Endothelial cell of umbilical vein (primary cell): ENCODE measurements around the gene KRT26. TPM values are rescaled to one million over a fixed set of nuclear protein-coding genes. Genes with fewer than 3 reads are reported as not detected.

ENCODE experiments used
- BruUV-seq: library from RNA; stranded (reverse); fragments of 400-500 nt; replicated peaks from 2 replicates; lab custom pipeline; 2021; lab: Mats Ljungman, UMichigan
- CTCF ChIA-PET: fragments of 300-600, 350-600 bp; sonication (Branson Sonifier 250); formaldehyde crosslinking; loops from one replicate; lab custom pipeline; 2021; ENCODE audit warnings: antibody characterized with exemption, inconsistent platforms; lab: Charles Lee
- POLR2A ChIA-PET: fragments of 300-600, 350-600 bp; sonication (Branson Sonifier 250); formaldehyde crosslinking; loops from one replicate; lab custom pipeline; 2021; ENCODE audit warnings: antibody characterized with exemption, inconsistent platforms; lab: Charles Lee
- DNase-seq: peaks from one replicate; pipeline ENCODE4 v3.0.0-alpha.2; 2011; ENCODE audit warnings: low read depth, low spot score
- FAIRE-seq: peaks from 2 replicates; lab custom pipeline; 2011; peaks lifted over from hg19 to GRCh38; lab: Jason Lieb, UNC
- H2AFZ ChIP-seq: 2 replicates; pipeline ENCODE4 v1.6.0; 2012; ENCODE audit warnings: low read depth, low read length, control low read depth, inconsistent platforms
- H3K27ac ChIP-seq: 2 replicates; pipeline ENCODE4 v1.5.1; 2011; ENCODE audit warnings: low read depth, mild to moderate bottlenecking, control low read depth, low read length, moderate library complexity; ENCODE audit not compliant: insufficient read depth
- H3K27me3 ChIP-seq, 2 experiments: 2 replicates each; pipeline versions ENCODE4 v1.6.0 to v1.6.1; 2011; ENCODE audit warnings: low read length in 2 of 2, mixed read lengths in 1 of 2; ENCODE audit not compliant: control insufficient read depth in 2 of 2, insufficient read depth in 2 of 2
- H3K36me3 ChIP-seq, 2 experiments: 2 replicates in 1 of 2; 3 replicates in 1 of 2; pipeline ENCODE4 v1.5.1; 2011; ENCODE audit warnings: low read length in 2 of 2, mild to moderate bottlenecking in 1 of 2, moderate library complexity in 1 of 2; ENCODE audit not compliant: control insufficient read depth in 2 of 2, insufficient read depth in 2 of 2; ENCODE audit errors: extremely low read depth in 1 of 2
- H3K4me1 ChIP-seq: 3 replicates; pipeline ENCODE4 v1.5.1; 2011; ENCODE audit warnings: mild to moderate bottlenecking, low read length; ENCODE audit not compliant: control insufficient read depth, insufficient read depth; ENCODE audit errors: extremely low read depth
- H3K4me2 ChIP-seq: 2 replicates; pipeline ENCODE4 v1.6.1; 2011; ENCODE audit warnings: low read length, control low read depth, mixed read lengths; ENCODE audit not compliant: insufficient read depth
- H3K4me3 ChIP-seq, 3 experiments: fragments of 200-600 bp in 1 of 3; sonication (generic), shearing (Covaris generic) in 1 of 3; replicated peaks in 1 of 3; 2 replicates each; pipeline ENCODE4 v1.5.1; 2011 to 2016; ENCODE audit warnings: control low read depth in 3 of 3, low read length in 3 of 3, mild to moderate bottlenecking in 2 of 3, inconsistent platforms in 1 of 3, low read depth in 1 of 3, moderate library complexity in 1 of 3; ENCODE audit not compliant: insufficient read depth in 1 of 3
- H3K79me2 ChIP-seq: 2 replicates; pipeline ENCODE4 v1.6.0; 2012; ENCODE audit warnings: low read length, inconsistent platforms; ENCODE audit not compliant: control insufficient read depth, insufficient read depth
- H3K9ac ChIP-seq: replicated peaks from 2 replicates; pipeline ENCODE3; 2011; ENCODE audit warnings: low read length, control low read depth; ENCODE audit not compliant: insufficient read depth; ENCODE audit errors: extremely low read depth
- H3K9me1 ChIP-seq: replicated peaks from 3 replicates; pipeline ENCODE4 v1.6.0; 2011; ENCODE audit warnings: mild to moderate bottlenecking, low read length; ENCODE audit not compliant: control insufficient read depth, insufficient read depth; ENCODE audit errors: extremely low read depth
- H3K9me3 ChIP-seq: replicated peaks from 2 replicates; pipeline ENCODE4 v1.5.1; 2012; ENCODE audit warnings: low read length, inconsistent platforms; ENCODE audit not compliant: control insufficient read depth, insufficient read depth
- H4K20me1 ChIP-seq: replicated peaks from 2 replicates; pipeline ENCODE3; 2011; ENCODE audit warnings: mild to moderate bottlenecking, low read length; ENCODE audit not compliant: control insufficient read depth, insufficient read depth; ENCODE audit errors: extremely low read depth
- EZH2 ChIP-seq: IDR thresholded peaks from 2 replicates; pipeline ENCODE4 v1.6.1; 2012; ENCODE audit warnings: borderline replicate concordance, low read depth, mild to moderate bottlenecking, moderate library complexity, low read length, inconsistent platforms; ENCODE audit not compliant: severe bottlenecking
- FOS ChIP-seq: IDR thresholded peaks from 2 replicates; pipeline ENCODE4 v1.6.1; 2011; ENCODE audit warnings: mild to moderate bottlenecking, low read length, moderate library complexity, borderline replicate concordance; ENCODE audit not compliant: insufficient read depth
- GATA2 ChIP-seq: IDR thresholded peaks from 2 replicates; pipeline ENCODE4 v1.7.0; 2011; ENCODE audit warnings: low read depth, mild to moderate bottlenecking, moderate library complexity, mixed read lengths, low read length; ENCODE audit not compliant: insufficient read length, insufficient read depth
- MYC ChIP-seq: IDR thresholded peaks from one replicate; pipeline ENCODE4 v1.6.1; 2011; ENCODE audit warnings: mild to moderate bottlenecking, low read depth, low read length
- POLR2A ChIP-seq: IDR thresholded peaks from 2 replicates; pipeline ENCODE4 v1.6.1; 2012; ENCODE audit warnings: low read depth, mild to moderate bottlenecking, control low read depth, low read length
- POLR2AphosphoS5 ChIP-seq: IDR thresholded peaks from 2 replicates; pipeline ENCODE4 v1.6.1; 2012; ENCODE audit warnings: low read depth, mild to moderate bottlenecking, control low read depth, low read length, moderate library complexity; ENCODE audit not compliant: insufficient read depth
- dilution Hi-C: fragments of 300-500 bp; cut with MboI; formaldehyde crosslinking; loops from one replicate; pipeline ENCODE4 v1.15.0; 2019; ENCODE audit warnings: low sequenced_read_pairs; ENCODE audit not compliant: extremely low pct_ligation_motif_present
- intact Hi-C: fragments of 100-400 bp; cut with micrococcal nuclease; formaldehyde crosslinking; loops from one replicate; pipeline ENCODE4 v1.10.0; 2022
- polyA plus RNA-seq, 4 experiments: library from polyadenylated mRNA; depleted of rRNA in 3 of 4; stranded (reverse) in 3 of 4; unstranded in 1 of 4; fragments of >200 nt; gene quantifications; 2 replicates each; pipeline versions ENCODE4 v1.2.1 to v1.2.3, GENCODE V29; 2011 to 2012; ENCODE audit warnings: missing spikeins in 1 of 4
- total RNA-seq: library from RNA; stranded (reverse); gene quantifications from 2 replicates; pipeline ENCODE4 v1.2.3, GENCODE V29; 2021
- TF ChIP-seq, protein P1 (sequence below), 2 donors: IDR thresholded peaks; 1 replicate in 1 of 2; 2 replicates in 1 of 2; pipeline ENCODE4 v1.5.1; 2011; ENCODE audit warnings: low read length in 2 of 2, mild to moderate bottlenecking in 2 of 2, moderate library complexity in 2 of 2, control low read depth in 1 of 2, inconsistent platforms in 1 of 2, low read depth in 1 of 2; ENCODE audit not compliant: insufficient read depth in 1 of 2; ENCODE audit errors: extremely low read depth in 1 of 2

The KRT26 gene
- total and polyA plus RNA-seq, 2 donors (not counting 3 experiments of a cell fraction or from before 2014, with no cell fraction given) = not detected

GRCh38 chr17:40795019-40795667 is 23.1 kb upstream of the KRT26 start:
- H3K9ac ChIP-seq = no peak overlapping the region
- FAIRE-seq = no peak
- no peak for DNase-seq
- TF ChIP-seq MYC (no peak), POLR2A (no peak), EZH2 (no peak), POLR2AphosphoS5 (no peak), FOS (no peak), GATA2 (no peak)
- TF ChIP-seq, protein P1, sequence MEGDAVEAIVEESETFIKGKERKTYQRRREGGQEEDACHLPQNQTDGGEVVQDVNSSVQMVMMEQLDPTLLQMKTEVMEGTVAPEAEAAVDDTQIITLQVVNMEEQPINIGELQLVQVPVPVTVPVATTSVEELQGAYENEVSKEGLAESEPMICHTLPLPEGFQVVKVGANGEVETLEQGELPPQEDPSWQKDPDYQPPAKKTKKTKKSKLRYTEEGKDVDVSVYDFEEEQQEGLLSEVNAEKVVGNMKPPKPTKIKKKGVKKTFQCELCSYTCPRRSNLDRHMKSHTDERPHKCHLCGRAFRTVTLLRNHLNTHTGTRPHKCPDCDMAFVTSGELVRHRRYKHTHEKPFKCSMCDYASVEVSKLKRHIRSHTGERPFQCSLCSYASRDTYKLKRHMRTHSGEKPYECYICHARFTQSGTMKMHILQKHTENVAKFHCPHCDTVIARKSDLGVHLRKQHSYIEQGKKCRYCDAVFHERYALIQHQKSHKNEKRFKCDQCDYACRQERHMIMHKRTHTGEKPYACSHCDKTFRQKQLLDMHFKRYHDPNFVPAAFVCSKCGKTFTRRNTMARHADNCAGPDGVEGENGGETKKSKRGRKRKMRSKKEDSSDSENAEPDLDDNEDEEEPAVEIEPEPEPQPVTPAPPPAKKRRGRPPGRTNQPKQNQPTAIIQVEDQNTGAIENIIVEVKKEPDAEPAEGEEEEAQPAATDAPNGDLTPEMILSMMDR (IDR thresholded peaks at IDR 0.05; ENCODE audit: extremely low read depth in 1 of 2, insufficient read depth in 1 of 2, low read depth in 1 of 2, low read length in 2 of 2) = no peak
- H3K4me3 ChIP-seq = no peak overlapping the region
- no peak overlapping the region for H2AFZ ChIP-seq
- intact Hi-C loops = no loop called here
- no TSS peak for BruUV-seq
- H3K4me1 ChIP-seq = no peaks in the 10 kb centered on the region
- no peaks in the 10 kb centered on the region for H3K9me3 ChIP-seq
- peaks cover 6 to 20% of the 10 kb centered on the region in 2 experiments for H3K27me3 ChIP-seq
- H3K4me2 ChIP-seq = no peak overlapping the region
- H3K9me1 ChIP-seq = no peaks in the 10 kb centered on the region
- H3K27ac ChIP-seq = no peak overlapping the region
- H4K20me1 ChIP-seq = no peaks in the 10 kb centered on the region
- dilution Hi-C loops = no loop called here
- ChIA-PET CTCF (interaction anchor here (1.0 to 3.2 kb wide), 2 partner anchors 148 to 180 kb away, joined by 3 to 19 read pairs; partner anchors contain the start of gene SMARCE1), POLR2A (no interaction called here)
- no peaks in the 10 kb centered on the region for H3K36me3 ChIP-seq
- no peaks in the 10 kb centered on the region for H3K79me2 ChIP-seq
